ENCODE data around the gene LSS. TPM values are rescaled to one million over a fixed set of nuclear protein-coding genes. Genes with fewer than 3 reads are reported as not detected.
A peak's percentile ranks its signal among the peaks of the same experiment; 100 is the strongest.

The LSS gene
- total RNA-seq, 2 experiments from 2014 or later: 9.6 to 12.6 TPM

DNA sequence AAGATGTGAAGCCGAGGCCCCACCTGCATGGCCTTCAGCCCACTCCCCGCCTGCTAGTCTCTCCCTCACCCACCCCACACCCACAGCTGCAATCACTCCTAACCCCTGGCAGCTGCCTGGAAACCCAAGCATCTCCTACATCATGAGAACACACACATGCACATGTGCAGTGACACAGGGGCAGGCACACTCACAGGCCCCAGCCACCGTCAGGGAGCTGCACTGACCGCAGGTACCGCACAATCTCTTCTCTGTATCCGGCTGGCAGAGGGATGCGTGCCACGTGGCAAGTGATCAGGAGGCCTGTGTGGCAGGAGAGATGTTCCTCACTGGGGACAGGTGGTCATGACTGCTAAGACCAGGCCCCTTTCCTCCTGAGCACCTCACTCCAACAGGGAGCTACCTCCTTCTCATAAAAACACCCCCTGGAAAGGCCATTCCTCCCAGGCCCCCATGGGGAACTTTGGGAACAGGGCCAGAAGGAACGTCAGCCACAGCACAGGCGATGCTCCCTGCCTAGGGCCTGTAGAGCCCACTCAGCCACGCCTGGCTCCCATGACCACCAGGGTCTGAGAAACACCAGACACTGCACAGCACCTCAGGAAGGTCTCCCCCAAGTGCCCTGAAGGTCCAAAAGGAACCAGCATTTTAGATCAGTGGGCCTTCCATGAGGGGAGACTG, 6.0 kb downstream of the LSS start:
- no peaks in the 10 kb centered on the region for H3K27me3 Mint-ChIP-seq (ENCODE audit: low read depth)
- H3K4me1 Mint-ChIP-seq (ENCODE audit: low read depth): peaks cover 15% of the 10 kb centered on the region
- intact Hi-C loops (cut with micrococcal nuclease): loop anchor here (2.0 kb wide), 1 partner anchor 250 kb away; no protein-coding TSS in a partner anchor
- no peak overlapping the region for H3K27ac Mint-ChIP-seq
- DNase-seq: no peak
- H3K36me3 Mint-ChIP-seq (ENCODE audit: low read depth): no peaks in the 10 kb centered on the region
- CTCF ChIA-PET: no interaction called here
- no peak overlapping the region for H3K4me3 Mint-ChIP-seq
- H3K9me3 Mint-ChIP-seq: no peaks in the 10 kb centered on the region

DNA sequence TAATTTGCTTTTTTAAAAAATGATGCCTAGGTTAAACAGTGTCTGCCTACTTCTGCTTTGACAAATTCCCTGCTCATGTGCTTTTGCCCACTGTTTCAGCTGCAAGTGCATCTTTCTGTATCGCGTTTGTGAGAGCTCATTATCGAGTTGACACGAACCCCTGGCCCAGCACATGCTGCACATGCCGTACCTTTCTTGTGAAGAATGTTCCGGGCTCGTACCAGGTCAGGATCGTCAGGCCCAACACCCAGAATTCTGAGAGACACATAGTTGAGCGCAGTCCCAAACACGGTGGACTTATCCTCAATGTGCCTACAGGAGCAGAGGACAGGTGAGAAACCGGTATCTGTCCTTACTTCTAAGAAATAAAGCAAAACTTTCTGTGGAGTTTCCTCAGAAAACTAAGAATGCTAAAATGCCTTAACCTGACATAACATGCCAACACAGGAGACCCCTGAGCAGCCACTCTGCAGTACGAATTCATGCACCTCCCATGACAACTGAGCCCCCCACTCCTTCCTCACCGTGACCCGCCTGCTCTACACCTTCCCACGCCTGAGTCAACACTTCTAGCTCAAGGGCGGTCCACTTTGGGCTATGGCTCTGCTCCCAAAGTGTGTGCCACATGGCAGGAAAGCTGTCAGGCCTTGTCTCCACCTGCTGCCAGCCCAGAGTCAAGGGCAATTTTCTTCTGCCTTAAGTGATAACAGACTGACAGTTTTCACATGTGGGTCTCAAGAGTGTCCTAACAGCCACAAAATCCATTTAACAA, 6.7 kb downstream of the LSS start:
- no peaks in the 10 kb centered on the region for H3K27me3 Mint-ChIP-seq (ENCODE audit: low read depth)
- no peaks in the 10 kb centered on the region for H3K36me3 Mint-ChIP-seq (ENCODE audit: low read depth)
- no peak overlapping the region for H3K4me3 Mint-ChIP-seq
- peaks cover 7% of the 10 kb centered on the region for H3K4me1 Mint-ChIP-seq (ENCODE audit: low read depth)
- H3K27ac Mint-ChIP-seq: no peak overlapping the region
- no peak for DNase-seq
- no peaks in the 10 kb centered on the region for H3K9me3 Mint-ChIP-seq
- CTCF ChIA-PET: no interaction called here
- intact Hi-C loops (cut with micrococcal nuclease): loop anchor here (2.0 kb wide), 1 partner anchor 249 kb away; no protein-coding TSS in a partner anchor

DNA sequence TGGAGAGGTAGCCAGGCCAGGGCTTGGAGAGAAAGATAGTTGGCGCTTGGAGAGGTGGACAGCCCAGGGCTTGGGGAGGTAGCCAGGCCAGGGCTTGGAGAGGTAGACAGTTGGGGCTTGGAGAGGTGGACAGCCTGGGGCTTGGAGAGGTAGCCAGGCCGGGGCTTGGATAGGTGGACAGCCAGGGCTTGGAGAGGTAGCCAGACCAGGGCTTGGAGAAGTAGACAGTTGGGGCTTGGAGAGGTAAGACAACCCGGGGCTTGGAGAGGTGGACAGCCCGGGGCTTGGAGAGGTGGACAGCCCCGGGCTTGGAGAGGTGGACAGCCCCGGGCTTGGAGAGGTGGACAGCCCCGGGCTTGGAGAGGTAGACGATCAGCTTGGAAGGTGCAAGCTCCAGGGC, 7.7 kb downstream of the LSS start:
- Mint-ChIP-seq H3K27me3 (ENCODE audit: low read depth) (no peaks in the 10 kb centered on the region), H3K4me1 (ENCODE audit: low read depth) (no peaks in the 10 kb centered on the region), H3K4me3 (no peak overlapping the region), H3K9me3 (no peaks in the 10 kb centered on the region), H3K36me3 (ENCODE audit: low read depth) (no peaks in the 10 kb centered on the region), H3K27ac (no peak overlapping the region)
- intact Hi-C loops (cut with micrococcal nuclease): no loop called here
- no peak for DNase-seq
- CTCF ChIA-PET: no interaction called here

DNA sequence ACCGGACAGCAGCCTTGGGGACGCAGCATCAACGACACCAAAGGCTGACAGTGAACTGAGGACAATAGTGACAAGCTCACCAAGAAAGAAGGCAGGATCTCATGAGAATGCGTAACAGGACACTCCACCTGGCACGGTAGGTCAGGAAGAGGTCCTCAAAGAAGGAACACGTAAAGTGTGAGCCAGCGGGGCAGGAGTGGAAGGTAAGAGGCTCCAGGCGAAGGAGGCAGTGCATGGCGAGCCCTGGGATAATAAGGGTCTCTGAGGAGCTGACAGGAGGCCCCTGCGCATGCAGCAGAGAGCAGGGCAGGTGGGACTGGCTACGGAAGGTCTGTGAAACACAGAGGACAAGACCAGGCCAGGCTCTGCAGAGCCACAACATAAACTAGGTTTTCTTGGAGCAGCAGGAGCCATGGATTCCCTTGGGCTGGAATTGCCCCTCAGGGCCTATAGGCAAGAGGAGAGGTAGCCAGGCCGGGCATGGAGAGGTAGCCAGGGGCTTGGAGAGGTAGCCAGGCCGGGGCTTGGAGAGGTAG, 8.2 kb downstream of the LSS start:
- no peak for DNase-seq
- H3K4me3 Mint-ChIP-seq: no peak overlapping the region
- no peaks in the 10 kb centered on the region for H3K36me3 Mint-ChIP-seq (ENCODE audit: low read depth)
- intact Hi-C loops (cut with micrococcal nuclease): no loop called here
- H3K9me3 Mint-ChIP-seq: no peaks in the 10 kb centered on the region
- H3K4me1 Mint-ChIP-seq (ENCODE audit: low read depth): no peaks in the 10 kb centered on the region
- H3K27me3 Mint-ChIP-seq (ENCODE audit: low read depth): no peaks in the 10 kb centered on the region
- H3K27ac Mint-ChIP-seq: no peak overlapping the region
- CTCF ChIA-PET: interaction anchor here (1.4 kb wide), 1 partner anchor 67 kb away, joined by 4 read pairs; no protein-coding TSS in a partner anchor

DNA sequence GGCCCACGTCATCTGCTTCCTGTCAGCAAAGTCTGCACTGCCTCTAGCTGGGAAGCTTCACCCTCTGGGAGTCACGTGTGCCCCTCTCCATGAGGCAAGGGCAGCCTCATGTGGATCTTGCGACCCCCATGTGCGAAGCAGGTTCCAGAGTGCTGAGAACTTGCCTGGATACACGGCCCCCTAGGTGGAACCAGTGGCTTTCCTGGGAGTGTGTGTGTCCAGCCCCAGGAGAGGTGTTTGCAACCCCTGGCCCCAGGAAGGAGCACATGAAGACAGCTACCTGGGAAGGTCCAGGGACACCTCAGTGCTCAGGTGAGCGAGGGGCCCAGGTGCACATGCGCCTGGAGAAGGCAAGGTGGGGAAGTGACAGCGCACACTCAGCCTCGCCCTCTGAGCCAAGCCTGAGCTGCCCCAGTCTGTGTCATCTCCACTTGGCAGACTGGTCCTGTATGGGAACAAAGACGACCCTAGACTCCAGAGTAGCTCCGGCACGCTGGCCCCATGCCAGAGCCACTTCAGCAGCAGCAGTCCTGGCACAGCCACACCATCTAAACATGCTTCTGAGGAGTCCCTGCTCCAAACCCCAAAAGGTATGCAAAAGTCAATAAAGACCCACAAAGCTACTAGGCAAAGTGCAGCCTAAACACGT, 8.9 kb downstream of the LSS start:
- H3K9me3 Mint-ChIP-seq: no peaks in the 10 kb centered on the region
- no peaks in the 10 kb centered on the region for H3K36me3 Mint-ChIP-seq (ENCODE audit: low read depth)
- no peak for DNase-seq
- CTCF ChIA-PET: interaction anchor here (1.4 kb wide), 1 partner anchor 66 kb away, joined by 4 read pairs; no protein-coding TSS in a partner anchor
- intact Hi-C loops (cut with micrococcal nuclease): no loop called here
- no peaks in the 10 kb centered on the region for H3K27me3 Mint-ChIP-seq (ENCODE audit: low read depth)
- H3K4me1 Mint-ChIP-seq (ENCODE audit: low read depth): no peaks in the 10 kb centered on the region
- no peak overlapping the region for H3K4me3 Mint-ChIP-seq
- no peak overlapping the region for H3K27ac Mint-ChIP-seq

DNA sequence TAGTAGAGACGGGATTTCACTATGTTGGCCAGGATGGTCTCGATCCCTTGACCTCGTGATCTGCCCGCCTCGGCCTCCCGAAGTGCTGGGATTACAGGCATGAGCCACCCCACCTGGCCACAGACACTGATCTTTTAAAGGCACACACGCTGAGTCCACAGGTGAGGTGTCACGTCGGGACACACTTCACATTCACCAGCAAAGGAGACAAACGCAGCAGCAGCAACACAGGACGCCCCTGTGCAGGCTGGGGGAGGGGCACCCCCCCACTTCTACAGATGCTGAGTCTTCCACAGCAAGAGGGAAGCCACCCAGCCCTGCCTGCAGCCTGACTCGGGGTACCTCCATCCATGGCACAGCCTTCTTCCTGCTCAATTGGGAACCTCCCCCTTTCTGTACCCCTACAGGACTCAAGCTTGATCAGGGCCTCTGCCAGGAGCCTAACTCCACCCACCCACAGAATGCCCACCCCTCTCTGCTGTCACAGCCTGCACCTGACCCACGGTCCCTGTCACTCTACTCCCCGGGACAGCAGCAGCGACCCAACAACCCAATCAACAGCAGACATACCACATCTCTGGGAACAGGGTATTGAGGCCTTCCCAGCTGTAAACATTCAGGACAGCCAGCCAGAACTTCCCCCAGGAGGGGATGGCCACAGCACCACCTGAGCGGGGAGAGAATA, 9.5 kb downstream of the LSS start:
- DNase-seq: no peak
- CTCF ChIA-PET: interaction anchor here (1.4 kb wide), 1 partner anchor 65 kb away, joined by 4 read pairs; no protein-coding TSS in a partner anchor
- no peaks in the 10 kb centered on the region for H3K4me1 Mint-ChIP-seq (ENCODE audit: low read depth)
- H3K27me3 Mint-ChIP-seq (ENCODE audit: low read depth): no peaks in the 10 kb centered on the region
- H3K36me3 Mint-ChIP-seq (ENCODE audit: low read depth): no peaks in the 10 kb centered on the region
- no peaks in the 10 kb centered on the region for H3K9me3 Mint-ChIP-seq
- intact Hi-C loops (cut with micrococcal nuclease): no loop called here
- H3K27ac Mint-ChIP-seq: no peak overlapping the region
- H3K4me3 Mint-ChIP-seq: no peak overlapping the region

DNA sequence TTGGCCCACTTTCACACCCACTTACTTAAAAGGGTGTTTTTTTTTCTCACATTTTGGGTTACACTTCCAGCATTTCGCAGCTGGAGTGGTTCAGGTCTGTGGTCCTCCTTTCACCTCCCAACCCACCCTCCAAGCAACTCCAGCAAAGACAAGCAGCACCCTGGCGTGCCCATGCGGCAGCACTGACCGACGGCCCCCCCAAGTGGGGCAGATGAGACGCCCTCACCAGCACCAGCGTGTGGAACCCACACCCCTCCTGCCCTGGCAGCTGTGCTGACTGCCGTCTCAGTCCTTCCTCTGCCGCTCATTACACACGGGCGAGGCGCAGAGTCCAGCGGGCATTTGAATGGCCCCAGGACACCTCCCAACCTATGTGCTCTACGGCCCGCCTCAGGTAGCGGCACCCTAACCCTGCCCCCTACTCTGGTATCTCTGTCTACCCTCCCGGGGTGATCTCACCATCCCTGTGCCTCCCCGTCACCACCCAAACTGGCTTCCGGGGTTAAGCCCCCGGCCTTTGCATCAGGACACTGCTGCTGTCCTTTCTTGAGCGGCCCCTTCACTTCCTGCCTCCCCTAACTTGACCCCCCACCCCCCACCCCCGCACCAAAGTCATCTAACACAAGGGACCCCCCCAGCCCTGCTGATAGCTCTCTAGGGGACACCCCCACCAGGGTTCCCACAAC, 10.9 kb downstream of the LSS start:
- no peaks in the 10 kb centered on the region for H3K36me3 Mint-ChIP-seq (ENCODE audit: low read depth)
- H3K4me1 Mint-ChIP-seq (ENCODE audit: low read depth): no peaks in the 10 kb centered on the region
- CTCF ChIA-PET: no interaction called here
- no peaks in the 10 kb centered on the region for H3K27me3 Mint-ChIP-seq (ENCODE audit: low read depth)
- no peaks in the 10 kb centered on the region for H3K9me3 Mint-ChIP-seq
- H3K27ac Mint-ChIP-seq: peak overlapping the region; percentile 36
- no peak for DNase-seq
- intact Hi-C loops (cut with micrococcal nuclease): no loop called here
- H3K4me3 Mint-ChIP-seq: no peak overlapping the region

DNA sequence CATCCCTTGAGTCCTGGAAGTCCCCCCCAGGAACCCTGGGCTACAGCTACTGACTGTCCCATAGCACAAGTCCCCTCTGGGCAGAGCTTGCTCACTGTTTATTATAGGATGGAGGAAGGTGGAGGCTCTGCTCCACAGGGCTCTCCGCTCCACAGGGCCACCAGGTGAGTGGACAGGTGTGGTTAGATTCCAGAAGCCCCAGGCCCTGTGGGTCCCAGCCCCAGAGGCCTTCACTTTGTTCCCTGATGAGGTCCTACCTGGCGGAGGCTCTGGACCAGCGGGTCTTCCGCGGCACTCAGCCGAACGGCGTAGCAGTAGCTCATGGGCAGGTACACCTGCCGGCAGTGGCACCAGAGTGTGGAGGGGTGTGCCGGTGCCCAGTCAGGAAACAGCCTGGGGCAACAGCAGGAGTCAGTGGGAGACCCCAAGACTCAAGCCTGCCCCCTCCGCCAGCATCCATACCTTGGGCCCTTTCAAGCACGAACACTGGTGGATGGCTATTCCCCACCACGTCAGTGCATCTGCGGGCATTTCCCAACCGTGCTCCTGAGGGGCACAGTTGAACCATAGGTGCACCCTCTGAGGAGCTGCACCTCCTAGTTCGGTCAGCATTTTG, 12.3 kb downstream of the LSS start:
- CTCF ChIA-PET: no interaction called here
- DNase-seq: no peak
- intact Hi-C loops (cut with micrococcal nuclease): no loop called here
- no peaks in the 10 kb centered on the region for H3K36me3 Mint-ChIP-seq (ENCODE audit: low read depth)
- H3K27ac Mint-ChIP-seq: no peak overlapping the region
- H3K27me3 Mint-ChIP-seq (ENCODE audit: low read depth): no peaks in the 10 kb centered on the region
- H3K4me1 Mint-ChIP-seq (ENCODE audit: low read depth): no peaks in the 10 kb centered on the region
- no peak overlapping the region for H3K4me3 Mint-ChIP-seq
- no peaks in the 10 kb centered on the region for H3K9me3 Mint-ChIP-seq

DNA sequence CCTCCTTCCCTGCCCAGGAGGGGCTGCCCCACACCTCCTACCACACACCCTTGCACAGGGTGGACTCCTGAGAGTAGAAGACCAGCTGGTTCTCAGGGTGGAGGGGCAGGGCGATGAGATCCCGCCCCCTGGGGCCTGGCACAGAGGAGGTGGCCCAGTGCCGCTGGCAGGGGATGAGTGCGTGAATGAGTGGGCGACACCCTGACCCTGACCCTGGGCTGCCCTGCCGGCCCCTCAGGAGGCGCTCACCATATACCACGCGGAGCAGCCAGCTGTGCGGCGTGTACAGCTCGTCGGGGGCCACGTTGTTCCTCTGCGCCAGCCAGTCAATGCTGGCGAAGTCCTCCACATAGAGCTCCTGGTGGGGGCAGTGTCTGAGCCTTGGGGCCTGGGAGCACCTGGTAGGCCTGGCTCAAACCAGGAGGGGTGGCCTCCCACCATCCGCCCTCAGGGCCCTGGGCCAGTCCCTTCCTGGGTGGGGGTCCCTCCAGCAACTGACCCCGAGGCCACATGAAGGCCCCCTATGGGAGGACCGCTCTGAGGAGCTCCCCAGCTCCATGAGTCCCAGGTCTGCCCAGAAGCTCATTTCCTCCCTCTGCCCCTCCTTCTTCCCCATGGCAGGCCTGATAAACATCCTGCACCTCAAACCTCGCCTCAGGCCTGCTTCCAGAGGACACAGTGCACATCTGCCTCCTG, 13.0 kb downstream of the LSS start:
- Mint-ChIP-seq H3K27me3 (ENCODE audit: low read depth) (no peaks in the 10 kb centered on the region), H3K4me1 (ENCODE audit: low read depth) (no peaks in the 10 kb centered on the region), H3K9me3 (no peaks in the 10 kb centered on the region), H3K36me3 (ENCODE audit: low read depth) (no peaks in the 10 kb centered on the region), H3K27ac (no peak overlapping the region), H3K4me3 (no peak overlapping the region)
- CTCF ChIA-PET: interaction anchor here (0.9 kb wide), 1 partner anchor 28 kb away, joined by 3 read pairs; no protein-coding TSS in a partner anchor
- intact Hi-C loops (cut with micrococcal nuclease): no loop called here
- DNase-seq: no peak

DNA sequence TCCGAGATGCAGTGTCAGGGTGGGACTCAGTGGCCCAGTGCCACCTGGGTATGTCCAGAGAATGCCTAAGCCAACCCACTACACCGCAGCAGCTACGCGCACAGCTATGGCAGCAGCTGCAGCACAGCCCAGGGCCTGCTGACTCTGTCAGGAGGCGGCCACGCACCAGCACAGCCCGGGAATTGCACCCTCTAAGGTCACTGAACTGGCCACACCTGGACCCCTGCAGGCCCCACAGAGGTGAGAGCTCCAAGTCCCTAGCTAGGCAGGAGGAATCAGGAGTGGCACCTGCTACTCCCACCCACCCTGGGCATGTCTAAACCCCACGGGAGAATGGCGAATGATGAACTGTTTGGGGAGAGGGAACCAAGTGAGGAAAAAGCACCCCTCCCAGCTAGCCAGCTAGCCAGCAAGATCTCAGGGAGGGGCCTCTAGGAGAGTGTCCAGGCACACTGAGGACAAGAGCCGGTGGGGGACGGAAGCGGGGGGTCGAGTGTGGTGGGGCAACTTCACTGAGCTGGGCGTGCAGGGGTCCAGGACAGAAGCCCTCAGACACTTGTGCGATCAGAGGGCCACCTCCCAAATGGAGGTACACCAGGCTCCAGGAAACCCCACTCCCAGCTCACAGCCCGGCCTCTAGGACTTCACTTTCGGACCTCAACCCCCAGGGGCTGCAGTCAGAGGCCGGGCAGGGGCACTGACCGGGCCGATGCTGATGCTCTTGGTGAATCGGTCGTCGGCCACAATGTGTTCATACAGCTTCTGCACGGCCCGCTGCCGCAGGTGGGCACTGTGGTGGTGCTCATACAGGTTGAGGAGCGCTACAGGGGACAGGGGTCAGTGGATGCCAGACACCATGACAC, 13.9 kb downstream of the LSS start:
- Mint-ChIP-seq H3K27ac (no peak overlapping the region), H3K36me3 (ENCODE audit: low read depth) (no peaks in the 10 kb centered on the region), H3K4me3 (no peak overlapping the region), H3K27me3 (ENCODE audit: low read depth) (no peaks in the 10 kb centered on the region), H3K4me1 (ENCODE audit: low read depth) (no peaks in the 10 kb centered on the region), H3K9me3 (no peaks in the 10 kb centered on the region)
- DNase-seq: no peak
- CTCF ChIA-PET: interaction anchor here (0.9 kb wide), 1 partner anchor 29 kb away, joined by 3 read pairs; no protein-coding TSS in a partner anchor
- intact Hi-C loops (cut with micrococcal nuclease): no loop called here

Measured in activated naive CD4-positive, alpha-beta T cell treated with anti-CD3 and anti-CD28 coated beads for 36 hours (primary cell).